GM12891 (cell line): ENCODE results near the gene ZNF385D.

Experiments
- DNase-seq: peaks from one replicate; pipeline ENCODE4 v3.0.0; 2011; ENCODE audit warnings: low spot score; ENCODE audit not compliant: insufficient read length
- FAIRE-seq: peaks from 2 replicates; lab custom pipeline; 2011; peaks lifted over from hg19 to GRCh38; lab: Jason Lieb, UNC
- PAX5 ChIP-seq: IDR thresholded peaks from 2 replicates; pipeline ENCODE4 v1.6.1; 2011; ENCODE audit warnings: low read length, moderate library complexity, mild to moderate bottlenecking; ENCODE audit not compliant: insufficient read depth, severe bottlenecking
- POLR2A ChIP-seq: IDR thresholded peaks from 2 replicates; pipeline ENCODE4 v1.6.1; 2011; ENCODE audit warnings: low read depth, low read length, control low read depth
- POLR2AphosphoS5 ChIP-seq: IDR thresholded peaks from 2 replicates; pipeline ENCODE4 v1.6.1; 2011; ENCODE audit warnings: low read depth, low read length, control low read depth
- POU2F2 ChIP-seq: IDR thresholded peaks from 2 replicates; pipeline ENCODE4 v1.6.1; 2011; ENCODE audit warnings: low read depth, mild to moderate bottlenecking, control low read depth, low read length, moderate library complexity
- SPI1 ChIP-seq: IDR thresholded peaks from 2 replicates; pipeline ENCODE4 v1.6.1; 2011; ENCODE audit warnings: low read depth, low read length, control low read depth
- TAF1 ChIP-seq: IDR thresholded peaks from 2 replicates; pipeline ENCODE4 v1.6.1; 2011; ENCODE audit warnings: low read depth, low read length, control low read depth

Gene ZNF385D

DNA sequence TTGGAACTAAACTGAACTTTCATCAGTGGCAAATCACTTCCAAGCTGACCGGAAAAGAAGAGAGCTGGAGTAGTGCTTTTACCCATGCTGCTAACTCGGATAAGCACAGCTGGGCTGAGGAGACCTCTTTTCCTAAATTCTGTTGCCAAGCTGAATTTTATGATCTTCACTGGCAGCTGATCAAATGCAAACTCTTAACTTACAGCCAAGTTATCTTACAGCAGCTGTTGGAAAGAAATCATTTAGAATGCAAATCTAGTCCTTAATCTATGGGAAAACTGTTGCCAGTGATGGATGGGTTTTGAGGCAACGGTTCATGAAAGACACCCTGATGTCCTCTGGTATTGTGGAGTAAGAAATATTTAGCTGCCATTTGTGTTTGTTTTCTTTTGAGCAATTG, 216.5 kb downstream of the ZNF385D start:
- FAIRE-seq (no peak), DNase-seq (no peak)
- TF ChIP-seq TAF1, result no peak
- TF ChIP-seq POU2F2, result no peak
- no peak for TF ChIP-seq POLR2A
- no peak for TF ChIP-seq POLR2AphosphoS5
- no peak for TF ChIP-seq PAX5
- no peak for TF ChIP-seq SPI1

DNA sequence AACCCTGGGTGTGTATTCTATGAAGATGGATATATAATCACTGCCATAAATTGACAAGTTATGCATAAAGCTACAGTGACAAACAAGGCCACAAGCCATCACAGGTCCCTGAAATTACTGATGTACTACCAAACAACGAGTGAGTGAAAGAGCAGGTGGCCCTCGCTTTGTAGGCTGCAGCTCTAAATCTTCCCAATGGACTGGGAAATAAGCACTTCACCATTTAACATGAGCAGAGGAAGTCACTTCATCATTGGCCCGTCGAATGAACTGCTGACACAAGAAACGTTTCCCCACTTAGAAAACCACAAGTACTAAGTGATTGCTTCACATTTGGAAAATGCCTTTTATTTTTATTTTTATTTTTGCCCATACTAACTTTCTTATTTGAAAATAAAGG, 218.0 kb downstream of the ZNF385D start:
- DNase-seq (no peak), FAIRE-seq (no peak)
- TF ChIP-seq POU2F2 (no peak), POLR2AphosphoS5 (no peak), TAF1 (no peak), PAX5 (no peak), POLR2A (no peak), SPI1 (no peak)

DNA sequence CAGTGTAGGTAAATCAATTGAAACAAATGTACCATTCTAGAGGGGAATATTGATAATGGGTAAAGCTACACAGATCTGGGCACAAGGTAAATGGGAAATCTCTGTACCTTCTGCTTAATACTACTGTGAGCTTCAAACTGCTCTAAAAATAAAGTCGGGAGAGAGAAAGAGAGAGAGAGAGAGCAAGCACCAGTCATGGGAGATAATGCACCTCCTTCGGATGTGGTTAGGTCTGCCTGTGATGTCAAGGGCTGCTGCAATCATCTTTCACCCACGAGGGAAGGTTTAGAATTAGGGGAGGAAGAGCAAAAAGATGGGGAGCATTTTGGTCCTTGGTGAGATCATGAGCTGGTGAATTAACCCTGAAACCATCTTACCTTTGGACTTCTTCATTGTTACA, 219.1 kb downstream of the ZNF385D start:
- no peak for DNase-seq
- TF ChIP-seq PAX5 (no peak), POLR2A (no peak), TAF1 (no peak), POU2F2 (no peak), POLR2AphosphoS5 (no peak), SPI1 (no peak)
- FAIRE-seq, result no peak

DNA sequence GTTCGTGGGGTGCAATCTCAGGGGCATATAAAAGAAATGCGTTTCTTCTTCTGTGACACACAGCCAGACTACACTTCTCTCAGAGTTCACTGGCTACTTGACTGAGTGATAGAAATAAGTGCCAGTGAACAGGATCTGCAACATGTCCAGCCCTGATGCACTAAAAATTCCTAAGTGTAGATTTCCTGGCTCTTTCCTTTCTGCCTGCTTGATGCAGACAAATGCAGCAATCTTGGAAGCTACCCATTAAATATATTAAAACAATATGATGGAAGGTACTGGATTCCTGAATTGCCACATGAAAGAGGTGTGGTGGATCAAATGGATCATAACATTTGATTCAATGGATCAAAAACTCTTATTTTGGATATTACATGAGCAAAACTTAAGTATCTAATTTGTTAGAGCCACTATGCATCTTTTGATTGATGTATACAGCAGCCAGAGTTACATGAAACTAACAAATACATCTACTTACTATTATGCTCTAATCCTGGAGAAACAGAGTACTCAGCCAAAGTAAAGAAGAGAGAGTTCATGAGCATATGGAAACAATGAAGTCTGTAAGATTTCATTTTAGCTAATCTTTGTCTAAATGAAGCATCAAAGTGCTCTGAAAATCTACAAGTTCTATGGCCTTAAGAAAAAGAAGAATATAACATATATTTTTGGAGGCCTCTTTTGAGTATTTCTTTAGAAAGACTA, 222.6 kb downstream of the ZNF385D start:
- TF ChIP-seq POLR2AphosphoS5, result no peak
- no peak for TF ChIP-seq SPI1
- TF ChIP-seq TAF1, result no peak
- no peak for TF ChIP-seq PAX5
- no peak for TF ChIP-seq POU2F2
- TF ChIP-seq POLR2A, result no peak

DNA sequence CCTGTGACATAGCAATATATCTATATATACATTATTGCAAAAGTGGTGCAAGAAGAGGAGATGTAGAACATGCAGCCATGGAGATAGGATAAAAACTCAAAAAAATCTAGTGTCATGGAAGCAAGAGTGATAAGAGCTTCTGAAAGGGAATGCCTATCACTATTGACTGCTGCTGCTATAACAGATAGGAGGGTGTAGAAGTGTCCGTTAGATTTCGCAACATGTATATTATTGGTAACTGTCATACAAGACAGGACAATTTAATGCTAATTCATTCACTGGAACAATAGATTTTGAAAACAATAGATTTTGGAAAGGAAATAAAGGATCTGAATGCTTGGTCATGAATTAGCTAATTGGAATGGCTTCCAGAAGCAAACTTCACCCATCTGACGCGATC, 224.5 kb downstream of the ZNF385D start:
- TF ChIP-seq POLR2AphosphoS5 (no peak), PAX5 (no peak), TAF1 (no peak), SPI1 (no peak), POLR2A (no peak), POU2F2 (no peak)
- DNase-seq (no peak), FAIRE-seq (no peak)

More for the DNA sequence above, 222.6 kb downstream of the ZNF385D start:
- FAIRE-seq (no peak), DNase-seq (no peak)

DNA sequence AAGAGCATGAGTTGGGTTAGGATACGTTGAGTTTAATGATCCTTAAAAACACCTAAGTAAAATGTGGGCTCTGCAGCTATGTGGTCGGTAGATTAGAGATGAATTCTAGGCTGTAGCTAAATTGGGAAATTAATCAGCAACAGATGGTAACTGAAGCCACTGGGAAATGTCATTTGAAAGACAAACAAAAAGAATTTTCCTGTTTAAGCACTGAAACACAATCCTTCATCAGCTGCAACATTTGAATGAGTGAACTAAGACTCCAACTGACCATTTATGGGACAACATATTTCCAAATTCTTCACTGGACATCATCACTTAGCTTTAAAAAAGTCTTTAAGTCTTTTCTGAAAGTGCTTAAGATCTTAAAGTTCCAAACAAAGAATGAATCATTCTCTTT, 226.9 kb downstream of the ZNF385D start:
- DNase-seq, result no peak
- no peak for FAIRE-seq
- no peak for TF ChIP-seq PAX5
- no peak for TF ChIP-seq SPI1
- no peak for TF ChIP-seq POLR2AphosphoS5
- TF ChIP-seq POU2F2, result no peak
- no peak for TF ChIP-seq POLR2A

DNA sequence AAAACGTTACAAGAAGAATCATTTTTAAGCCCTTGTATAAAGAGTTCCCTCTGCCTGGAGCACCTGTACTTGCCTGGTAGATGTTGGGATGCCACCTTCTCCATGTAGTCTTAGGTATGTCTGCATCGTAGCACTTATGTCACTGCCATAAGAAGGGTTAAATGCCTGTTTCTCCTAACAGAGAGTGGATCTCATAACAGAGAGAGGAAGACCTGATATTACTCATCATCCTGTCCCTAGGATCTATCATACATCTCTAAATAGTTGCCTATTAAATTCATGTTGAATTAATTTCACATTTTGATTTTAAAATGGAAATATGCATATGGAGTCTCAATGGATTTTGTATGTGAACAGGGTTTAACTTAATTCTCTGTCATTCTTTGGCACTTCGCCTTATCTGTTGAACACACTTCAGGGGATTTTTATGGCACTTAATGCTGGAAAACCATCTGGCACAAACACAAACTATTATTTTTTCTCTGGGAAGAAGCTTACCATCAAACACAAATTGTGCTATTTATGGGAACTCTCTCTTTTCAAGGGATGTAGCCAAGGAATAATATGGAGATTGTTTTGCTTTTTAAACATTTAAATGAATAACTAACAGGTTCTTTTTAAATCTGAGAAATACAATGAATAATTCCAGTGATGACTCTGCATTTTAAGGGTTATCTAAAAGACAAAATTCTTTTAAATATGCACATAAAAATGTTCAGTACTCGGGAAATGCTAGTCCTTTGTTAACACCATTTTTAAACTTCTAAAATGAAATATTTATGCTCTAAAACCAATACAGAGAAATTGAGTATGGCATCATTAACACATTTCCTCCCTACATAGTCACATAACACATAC, 230.7 kb downstream of the ZNF385D start:
- DNase-seq, result no peak
- TF ChIP-seq POLR2A (no peak), POU2F2 (no peak), SPI1 (no peak), POLR2AphosphoS5 (no peak)
- no peak for FAIRE-seq

DNA sequence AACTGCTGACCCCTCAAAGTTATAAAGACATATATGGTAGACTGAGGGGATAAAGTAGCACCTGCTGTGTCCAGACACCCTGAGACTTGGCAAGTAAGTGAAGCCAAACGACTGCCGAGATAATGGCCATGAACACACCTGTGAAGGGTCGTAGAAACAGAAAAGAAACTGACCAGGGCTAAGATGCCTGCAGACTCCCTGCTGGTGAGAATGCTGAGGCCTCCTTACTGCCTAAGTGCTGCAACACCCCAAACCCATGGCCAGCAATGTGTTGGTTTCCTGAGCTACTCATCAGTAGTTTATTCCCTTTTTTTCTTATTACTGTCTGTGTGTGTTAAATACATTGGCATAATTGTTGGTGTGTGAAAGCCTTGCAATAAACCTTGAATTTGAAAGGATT, 233.8 kb downstream of the ZNF385D start:
- TF ChIP-seq POLR2A, result no peak
- no peak for TF ChIP-seq PAX5
- TF ChIP-seq POLR2AphosphoS5, result no peak
- TF ChIP-seq TAF1, result no peak
- TF ChIP-seq POU2F2, result no peak
- no peak for TF ChIP-seq SPI1
- DNase-seq, result no peak
- FAIRE-seq, result no peak

DNA sequence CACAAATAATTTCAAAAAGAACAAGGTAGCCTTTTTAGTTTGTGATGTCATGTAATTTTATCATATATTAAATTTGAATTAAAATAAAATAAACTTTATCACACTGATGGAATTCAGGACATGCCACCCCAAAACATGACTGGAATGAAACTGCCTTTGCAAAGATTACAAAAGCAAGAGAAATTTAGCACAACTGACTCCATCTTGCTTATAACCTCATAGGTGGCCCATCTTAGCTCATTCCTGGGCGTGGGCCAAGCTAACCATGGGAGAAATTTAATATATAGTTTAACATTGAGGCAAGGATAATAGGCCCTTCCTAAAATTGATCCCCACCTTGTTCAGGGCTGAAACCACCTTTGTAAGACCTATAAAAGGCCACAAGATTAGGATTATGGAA, 235.6 kb downstream of the ZNF385D start:
- FAIRE-seq, result no peak
- TF ChIP-seq PAX5, result no peak
- TF ChIP-seq POLR2AphosphoS5, result no peak
- no peak for TF ChIP-seq SPI1
- TF ChIP-seq TAF1, result no peak
- no peak for TF ChIP-seq POU2F2
- TF ChIP-seq POLR2A, result no peak

More for the DNA sequence above, 235.6 kb downstream of the ZNF385D start:
- no peak for DNase-seq
